NAMALWA (cell line): Measurements from ENCODE around the gene USH2A.
"Not testable (repeated sequence)": the region's sequence is repeated elsewhere in the genome, so short reads cannot be mapped to it uniquely, and the experiment has no call there.

ENCODE experiments used
- DNase-seq: peaks from one replicate; pipeline ENCODE4 v3.0.0-alpha.2; 2015; ENCODE audit warnings: low spot score

The USH2A gene

DNA sequence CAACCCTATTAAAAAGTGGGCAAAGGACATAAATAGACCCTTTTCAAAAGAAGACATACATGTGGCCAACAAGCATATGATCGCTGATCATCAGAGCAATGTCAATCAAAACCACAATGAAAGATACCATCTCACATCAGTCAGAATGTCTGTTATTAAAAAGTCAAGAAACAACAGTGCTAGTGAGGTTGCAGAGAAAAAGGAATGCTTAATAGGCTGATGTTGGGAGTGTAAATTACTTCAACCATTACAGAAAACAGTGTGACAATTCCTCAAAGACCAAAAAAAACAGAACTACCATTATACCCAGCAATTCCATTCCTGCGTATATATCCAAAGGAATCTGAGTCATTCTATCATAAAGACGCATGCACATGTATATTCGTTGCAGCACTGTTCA is 13.2 kb downstream of the USH2A start:
- DNase-seq: no peak

DNA sequence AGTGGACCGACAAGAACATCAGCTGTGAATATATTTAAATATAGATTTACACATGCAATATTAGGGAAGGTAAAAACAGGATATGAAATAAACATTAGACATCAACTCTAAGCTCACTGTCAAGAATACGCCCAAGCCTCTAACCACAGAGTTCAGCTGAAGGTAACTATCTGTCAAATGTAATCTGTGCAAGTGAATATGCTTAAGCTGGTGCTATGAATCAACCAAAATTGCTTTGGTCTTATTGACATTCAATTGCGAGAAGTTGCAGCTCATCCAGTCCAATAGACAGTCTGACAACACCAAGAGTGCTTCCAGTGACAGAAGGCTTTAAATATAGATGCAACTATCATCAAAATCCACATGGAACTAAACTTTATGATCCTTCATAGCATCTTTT is 32.3 kb downstream of the USH2A start:
- DNase-seq: no peak

DNA sequence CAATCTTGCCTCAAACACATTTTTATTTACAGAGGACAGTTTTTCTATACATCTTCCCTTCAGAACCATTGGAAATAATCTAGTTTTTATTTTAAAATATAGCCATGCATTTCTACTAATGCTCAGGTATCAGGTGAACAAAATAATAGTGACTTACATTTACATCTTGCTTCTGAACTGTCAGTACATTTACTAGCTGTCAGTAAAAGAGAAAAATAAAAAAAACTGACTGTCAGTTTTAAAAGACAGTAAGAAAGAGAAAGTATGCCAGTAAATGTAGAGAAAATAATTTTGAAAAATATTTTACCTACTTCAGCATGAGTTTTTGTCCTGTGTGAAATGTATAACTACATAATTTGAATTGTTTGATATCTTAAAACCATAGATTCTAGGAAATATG is 33.5 kb downstream of the USH2A start:
- no peak for DNase-seq

DNA sequence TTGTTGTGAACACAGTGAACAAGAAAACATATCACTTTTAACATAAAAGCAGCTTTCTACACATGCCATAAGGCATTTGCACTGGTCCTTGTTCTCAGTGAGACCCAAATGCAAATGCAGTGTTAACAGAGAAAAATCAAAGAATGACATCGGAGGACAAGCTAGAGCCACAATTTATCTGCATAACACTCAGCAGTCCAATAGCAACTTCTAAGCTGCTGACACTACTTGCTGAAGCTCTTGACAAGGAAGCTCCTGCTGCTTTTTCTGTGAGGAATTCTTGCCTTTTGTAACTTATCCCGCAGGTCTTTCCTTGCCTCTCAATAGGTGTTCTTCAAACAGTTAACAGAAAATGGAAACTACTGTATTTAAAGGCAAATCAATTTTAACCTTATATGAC is 34.7 kb downstream of the USH2A start:
- no peak for DNase-seq

DNA sequence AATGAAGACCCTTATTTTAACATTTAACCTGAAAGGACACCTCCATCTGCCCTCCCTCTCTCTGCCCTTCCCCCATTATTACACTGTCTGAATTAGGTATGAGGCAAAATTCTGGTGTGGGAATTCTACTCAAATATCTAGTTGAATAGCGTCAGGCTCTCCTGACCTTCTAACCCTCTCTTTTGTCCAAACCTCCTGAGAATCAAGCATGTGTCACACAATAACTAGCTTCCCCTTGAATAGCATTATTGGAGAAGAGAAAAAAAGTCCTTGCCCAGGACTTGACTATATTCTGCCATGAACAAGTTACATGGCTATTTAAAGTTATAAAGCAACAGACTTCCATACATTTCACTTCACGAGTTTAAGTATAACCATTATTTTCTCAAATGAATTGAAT is 35.5 kb downstream of the USH2A start:
- no peak for DNase-seq

DNA sequence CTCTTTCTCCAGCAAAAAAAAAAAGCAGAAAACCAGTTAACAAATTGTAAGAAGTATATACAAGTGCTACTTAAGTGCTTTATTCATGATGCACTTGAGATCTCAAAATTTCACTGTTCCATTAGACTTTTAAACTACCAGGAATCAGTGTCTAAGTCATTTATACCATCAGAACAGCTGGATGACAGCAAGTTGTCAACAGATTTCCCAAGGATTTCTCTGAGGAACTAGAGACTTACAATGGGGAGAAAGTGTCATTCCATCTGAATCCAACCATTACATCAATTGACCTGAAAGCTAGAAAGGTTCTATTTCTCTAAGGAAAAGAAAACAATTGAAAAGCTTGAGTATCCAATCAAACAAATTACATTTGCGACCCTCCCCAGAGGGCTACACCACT is 43.8 kb downstream of the USH2A start:
- no peak for DNase-seq

DNA sequence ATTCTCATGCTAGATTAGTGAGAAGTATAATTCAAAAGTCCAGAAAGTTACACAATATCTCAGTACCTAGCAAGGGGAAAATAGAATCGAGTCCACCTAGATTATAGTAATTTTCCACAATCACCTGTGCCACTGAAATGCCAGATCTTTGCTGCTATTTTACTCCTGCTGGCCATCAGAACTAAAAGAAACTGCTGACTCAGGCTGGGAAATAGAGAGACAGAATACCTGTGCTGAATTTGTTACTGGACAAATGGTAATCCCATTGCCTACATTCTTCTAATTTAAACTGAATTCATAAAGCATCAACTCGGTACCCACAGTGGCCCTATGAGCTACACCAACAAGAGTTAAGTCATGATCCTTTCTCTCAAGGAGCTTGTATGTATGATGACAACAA is 55.0 kb downstream of the USH2A start:
- no peak for DNase-seq

DNA sequence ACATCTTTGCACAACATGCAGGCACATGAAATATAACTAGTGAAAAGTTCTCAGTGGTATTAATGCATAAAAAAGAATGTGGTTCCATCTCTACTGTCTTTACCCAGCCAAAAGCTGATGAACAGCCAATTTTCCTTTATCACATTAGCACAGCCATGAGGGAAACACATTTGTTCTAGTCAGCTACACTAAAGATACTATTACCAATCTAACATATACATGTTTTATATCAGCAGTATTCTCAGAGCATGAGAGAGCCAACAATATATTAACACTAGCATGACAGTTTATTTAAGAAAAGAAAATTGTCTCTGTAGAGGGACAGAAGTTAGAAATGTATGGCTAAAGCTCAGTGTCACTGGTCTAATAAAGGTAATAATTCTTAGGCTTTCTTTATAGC is 56.3 kb downstream of the USH2A start:
- DNase-seq: no peak

DNA sequence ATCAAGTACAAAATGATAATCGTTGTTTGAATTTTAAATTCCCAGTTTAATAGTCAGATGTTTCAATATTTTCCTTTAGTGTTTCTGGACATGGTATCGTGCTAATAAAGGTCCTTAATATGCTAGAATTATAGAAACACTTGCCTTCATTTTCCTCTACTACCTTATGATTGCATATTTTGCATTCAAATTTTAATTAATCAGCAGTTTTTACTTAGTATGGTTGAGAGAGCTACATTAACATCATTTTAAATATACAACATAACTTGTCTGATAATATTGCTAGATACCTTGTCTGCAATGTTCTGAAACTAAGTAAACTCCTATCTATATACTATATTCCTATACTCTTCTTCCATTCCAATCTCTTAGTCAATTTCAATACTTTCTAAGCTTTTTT is 66.3 kb downstream of the USH2A start:
- no peak for DNase-seq

DNA sequence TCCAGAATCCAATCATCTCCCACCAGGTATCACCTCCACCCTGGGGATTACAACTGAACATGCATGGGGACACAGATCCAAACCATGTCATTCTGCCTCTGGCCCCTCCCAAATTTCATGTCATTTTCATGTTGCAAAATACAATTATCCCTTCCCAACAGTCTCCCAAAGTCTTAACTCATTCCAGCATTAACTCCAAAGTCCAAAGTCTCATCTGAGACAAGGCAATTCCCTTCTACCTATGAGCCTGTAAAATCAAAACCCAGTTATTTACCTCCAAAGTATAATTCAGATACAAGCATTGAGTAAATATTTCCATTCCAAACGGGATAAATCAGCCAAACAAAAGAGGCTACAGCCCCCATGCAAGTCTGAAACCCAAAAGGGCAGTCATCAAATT is 73.1 kb downstream of the USH2A start:
- DNase-seq: no peak

DNA sequence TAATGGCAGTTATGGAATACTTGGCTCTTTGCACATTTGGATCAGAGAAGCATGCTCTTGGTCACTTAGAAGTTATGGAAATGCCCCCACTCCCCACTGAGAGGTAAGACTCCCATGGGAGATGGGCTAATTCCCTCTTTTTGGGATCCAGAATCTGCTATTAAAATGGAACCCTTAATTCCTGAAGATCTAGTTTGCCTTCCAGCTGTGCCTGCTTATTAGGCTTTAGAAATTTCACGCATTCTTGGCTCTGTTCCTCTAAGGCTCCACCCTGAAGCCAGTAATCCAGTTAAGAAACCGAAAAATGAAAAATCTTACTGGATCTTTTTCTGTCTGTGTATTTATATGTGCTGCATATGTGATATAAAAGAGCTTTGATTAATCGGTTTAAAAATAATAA is 76.7 kb downstream of the USH2A start:
- no peak for DNase-seq

DNA sequence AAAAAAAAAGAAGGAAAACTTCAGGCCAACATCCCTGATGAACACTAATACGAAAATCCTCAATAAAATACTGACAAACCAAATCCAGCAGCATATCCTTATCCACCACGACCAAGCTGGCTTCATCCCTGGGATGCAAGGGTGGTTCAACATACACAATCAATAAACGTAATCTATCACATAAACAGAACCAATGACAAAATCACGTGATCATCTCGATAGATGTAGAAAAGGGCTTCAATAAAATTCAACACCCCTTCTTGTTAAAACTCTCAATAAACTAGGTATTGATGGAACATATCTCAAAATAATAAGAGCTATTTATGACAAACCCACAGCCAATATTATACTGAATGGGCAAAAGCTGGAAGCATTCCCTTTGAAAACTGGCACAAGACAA is 82.7 kb downstream of the USH2A start:
- not testable (repeated sequence) for DNase-seq

DNA sequence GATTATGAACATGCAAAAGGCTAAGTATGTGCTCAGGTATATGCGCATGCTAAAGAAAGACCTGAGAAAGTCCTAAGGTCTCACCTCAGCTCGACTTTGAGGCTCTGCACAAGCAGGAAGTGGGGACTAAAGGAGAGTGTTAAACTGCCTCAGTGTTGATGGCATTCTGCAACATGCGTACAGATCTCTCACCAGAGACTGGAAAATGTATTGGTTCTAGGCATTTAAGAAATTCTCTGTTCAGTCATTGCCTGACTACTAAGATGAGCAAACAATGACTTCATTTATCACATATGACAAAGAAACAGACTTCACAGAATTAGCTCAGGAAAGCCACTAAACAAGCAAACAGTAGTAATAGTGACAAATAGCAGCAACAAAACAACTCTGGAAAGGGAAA is 90.8 kb downstream of the USH2A start:
- no peak for DNase-seq

DNA sequence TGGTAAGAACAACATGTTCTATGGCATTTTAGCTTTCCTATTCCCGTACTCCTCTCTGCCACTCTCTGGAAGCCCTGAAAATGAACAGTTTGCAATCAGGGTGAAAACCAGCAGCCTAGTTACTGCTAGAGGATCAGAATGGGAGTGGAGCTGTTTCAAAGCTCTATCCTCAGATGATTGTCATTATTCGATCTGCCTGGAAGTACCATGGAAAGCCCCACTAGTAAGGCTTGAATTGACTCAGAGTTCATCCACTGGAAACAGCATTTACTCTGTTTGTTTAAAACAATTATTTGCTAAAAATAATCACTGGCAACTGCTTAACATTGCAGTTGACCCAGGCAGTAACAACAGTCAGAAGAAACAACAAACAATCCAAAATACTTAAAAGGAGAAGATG is 91.2 kb downstream of the USH2A start:
- no peak for DNase-seq

DNA sequence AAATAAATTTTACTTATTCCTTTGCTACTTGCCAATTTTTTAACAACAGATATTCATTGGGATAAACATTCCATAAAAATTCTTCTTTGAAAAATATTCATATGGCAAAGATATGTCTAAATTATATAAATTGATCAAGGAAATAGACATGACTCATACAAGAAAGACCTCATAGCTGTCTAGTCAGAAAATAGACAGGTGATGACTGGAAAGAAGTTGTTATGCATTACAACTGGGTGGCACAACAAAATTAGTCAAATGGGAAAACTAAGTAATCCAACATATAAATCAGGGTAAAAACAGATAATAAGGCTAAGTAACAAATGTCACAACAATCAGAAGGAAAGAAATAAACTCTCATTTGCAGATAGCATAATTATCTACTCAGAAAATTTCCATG is 92.0 kb downstream of the USH2A start:
- DNase-seq: no peak

DNA sequence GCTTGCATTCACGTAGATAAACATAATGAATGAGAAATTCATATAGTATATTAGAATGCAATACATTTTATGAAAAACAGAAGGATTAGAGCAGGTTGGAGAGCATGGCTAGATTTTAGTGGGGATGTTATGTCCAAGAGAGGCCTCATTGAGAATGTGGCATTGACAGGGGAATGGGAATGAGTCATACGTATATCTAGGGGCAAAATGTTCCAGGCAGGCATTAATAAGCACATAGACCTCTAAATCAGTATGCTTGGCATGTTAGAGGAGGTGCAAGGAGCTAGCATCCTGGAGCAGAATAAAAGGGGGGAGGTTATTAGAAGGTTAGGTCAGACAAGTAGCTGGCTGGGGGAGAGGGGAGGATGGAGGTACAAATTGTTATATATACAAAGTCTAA is 93.0 kb downstream of the USH2A start:
- no peak for DNase-seq

DNA sequence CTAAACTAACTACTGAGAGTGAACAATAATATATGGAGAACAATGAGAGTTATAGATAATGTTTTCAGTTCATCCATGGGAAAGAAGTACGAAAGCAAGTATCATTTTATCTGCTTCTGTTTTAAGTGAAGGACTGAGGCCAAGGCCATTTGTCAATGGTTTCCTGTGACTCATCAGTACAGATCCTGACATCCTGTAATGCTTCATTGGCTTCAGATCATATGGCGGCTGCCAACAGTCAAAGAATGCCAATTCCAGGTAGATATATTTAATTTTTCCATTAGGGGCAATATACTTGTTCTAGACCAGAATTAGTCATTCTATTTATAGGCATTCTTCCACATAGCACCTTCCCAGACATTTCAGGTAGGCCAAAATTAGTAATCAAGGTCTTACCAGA is 97.3 kb downstream of the USH2A start:
- DNase-seq: no peak

DNA sequence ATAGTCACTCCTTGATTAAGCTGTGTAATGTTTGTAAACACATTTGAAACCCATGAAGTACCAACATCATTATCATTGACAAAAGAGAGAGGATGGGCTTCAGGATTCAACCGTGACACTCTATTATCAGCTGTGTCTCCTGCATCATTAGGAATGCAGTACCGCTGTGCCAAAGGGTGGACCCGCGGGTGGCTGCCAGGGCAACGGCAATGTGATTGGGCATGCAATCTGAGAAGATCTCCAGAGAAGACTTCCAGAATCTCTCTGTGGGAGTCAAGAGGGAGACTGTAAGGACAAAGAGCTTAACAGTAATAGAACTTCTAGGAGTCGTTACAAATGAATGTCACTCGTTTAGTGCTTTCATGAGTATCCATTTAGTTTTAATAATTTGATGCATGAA is 97.9 kb downstream of the USH2A start:
- DNase-seq: no peak

DNA sequence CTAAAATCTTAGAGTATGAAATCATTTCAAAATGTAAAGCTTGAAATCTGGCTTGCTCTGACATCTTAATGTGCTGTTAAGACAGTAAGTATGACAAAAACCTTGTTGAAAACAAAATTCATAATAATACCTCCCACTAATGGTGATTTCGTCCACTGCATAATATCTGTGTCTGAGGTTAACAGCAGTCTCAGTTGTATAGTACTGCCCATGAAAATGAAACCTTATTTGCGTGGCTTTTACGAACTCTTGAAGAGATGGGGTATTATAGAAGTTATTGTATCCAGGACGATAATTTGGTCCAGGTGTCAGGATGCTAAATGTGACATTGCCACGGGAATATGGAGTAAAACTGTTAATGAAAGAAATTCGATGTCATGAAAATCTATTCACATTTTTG is 99.9 kb downstream of the USH2A start:
- DNase-seq: no peak

DNA sequence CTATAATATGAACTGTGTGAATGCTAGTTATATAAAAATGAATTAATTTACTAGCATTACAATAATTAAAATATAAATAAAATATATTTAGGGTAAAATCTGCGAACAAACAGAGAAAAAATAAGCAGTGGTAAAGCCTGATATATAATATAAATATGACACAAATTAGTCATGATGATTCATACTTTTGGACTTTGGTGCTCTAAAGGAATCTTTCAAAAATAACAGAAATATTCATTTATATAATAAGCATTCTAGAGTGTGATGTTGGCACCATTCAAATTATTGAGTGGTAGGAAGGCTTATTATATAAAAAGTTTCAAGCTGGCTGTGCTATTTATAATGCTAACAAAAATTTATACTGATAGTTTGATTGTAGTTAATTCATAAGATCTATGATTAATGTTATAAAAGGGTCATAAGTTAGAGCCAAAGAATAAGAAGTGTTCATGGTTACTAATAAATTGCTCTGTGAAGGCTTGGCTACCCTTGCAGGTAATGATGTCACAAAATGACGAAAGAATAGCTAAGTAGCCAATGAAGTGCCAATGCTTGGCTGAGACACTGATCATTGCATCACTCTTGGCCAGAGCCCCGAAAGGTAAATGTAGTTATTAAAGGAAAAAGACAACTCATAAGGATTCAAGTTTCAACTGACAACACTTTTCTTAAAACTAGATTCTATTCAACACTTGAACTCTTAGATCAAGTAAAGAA is 108.7 kb downstream of the USH2A start:
- no peak for DNase-seq

DNA sequence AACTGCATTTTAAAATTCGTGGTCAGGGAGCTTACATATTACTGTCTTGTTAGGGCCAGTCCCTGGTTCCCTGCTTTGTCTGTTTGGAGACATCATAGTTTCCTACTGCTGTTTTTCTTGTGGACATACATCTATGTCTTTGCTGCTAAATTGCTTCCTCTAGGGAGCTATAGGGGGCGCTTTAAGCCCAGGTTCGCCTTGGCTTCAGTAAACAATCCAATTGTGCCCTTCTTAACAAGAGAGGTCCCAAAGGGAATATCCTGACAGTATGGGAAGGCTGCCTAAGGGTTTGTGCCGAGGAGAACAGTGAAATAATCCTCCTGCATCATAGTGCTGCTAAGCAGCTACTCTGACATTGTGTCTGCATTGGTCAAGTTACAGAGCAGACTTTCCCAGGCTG is 112.5 kb downstream of the USH2A start:
- peak; percentile 42 for DNase-seq

DNA sequence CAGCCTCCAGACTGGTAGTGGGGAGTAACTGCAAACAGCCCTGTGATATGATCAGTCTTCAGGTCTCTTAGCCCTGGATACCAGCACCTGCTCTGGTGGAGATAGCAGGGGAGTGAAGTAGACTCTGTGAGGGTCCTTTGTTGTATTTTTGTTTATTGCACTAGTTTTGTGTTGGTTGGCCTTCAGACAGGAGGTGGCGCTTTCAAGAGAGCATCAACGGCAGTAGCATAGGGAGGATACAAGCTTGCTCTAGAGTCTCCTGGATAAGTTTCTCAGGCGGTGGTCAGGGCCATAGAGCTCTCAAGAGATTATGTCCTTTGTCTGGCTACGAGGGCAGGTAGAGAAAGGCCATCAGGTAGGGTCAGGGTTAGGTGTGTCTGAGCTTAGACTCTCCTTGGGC is 116.4 kb downstream of the USH2A start:
- peak; percentile 2 for DNase-seq

DNA sequence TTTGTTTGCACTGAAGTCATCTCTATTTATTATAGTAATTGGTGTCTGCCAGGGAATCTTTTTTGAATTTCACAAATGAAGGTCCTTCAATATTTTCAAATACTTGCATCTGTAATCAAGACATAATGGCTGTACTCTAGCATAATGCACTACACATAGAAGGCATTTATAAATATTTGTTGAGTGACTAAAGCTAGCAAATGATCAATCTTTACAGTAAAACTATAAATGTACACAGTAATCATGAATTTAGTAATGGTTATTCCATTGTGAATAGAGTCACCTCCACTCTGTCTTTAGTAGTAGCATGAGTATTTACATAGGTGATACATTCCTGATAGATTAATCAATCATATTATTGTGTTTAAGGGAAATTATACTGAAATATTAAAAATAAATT is 119.6 kb downstream of the USH2A start:
- no peak for DNase-seq

DNA sequence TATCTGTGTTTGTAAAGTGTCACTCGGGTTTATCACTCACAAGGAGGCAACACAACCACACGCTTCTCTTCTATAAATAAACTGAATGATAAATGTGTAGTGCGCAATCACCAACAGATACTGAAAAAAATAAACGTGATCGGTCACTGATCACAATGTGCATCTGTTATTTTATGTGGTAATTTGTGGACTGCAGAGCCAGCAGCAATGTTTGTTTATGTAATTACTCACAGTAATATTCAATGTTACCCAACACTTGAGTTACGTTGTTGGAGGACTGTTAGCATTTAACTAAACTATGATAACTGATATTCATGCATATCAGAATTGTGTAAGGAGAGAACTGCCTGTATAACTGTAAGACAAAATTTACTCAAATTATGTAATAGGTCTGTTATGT is 129.6 kb downstream of the USH2A start:
- DNase-seq: no peak

DNA sequence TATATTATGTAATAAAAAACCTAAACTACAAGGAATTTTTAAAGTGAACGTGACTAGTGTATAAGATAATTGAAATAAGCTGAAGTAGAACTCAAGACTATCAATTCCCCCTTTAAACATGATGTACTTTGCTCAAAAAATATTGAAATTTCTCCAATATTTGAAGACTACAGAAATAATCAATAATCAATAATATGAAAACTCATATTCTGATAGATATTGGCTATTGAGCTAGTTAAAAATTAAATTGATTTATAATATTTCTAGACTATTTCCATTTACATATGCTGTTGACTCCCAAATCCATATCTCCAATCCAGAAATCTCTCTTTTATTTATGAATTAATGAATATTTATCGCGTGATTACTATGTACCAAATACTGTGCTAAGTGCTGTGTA is 133.2 kb downstream of the USH2A start:
- no peak for DNase-seq
